ENCODE results near the gene PSG2.
"Not testable (repeated sequence)": the region's sequence is repeated elsewhere in the genome, so short reads cannot be mapped to it uniquely, and the experiment has no call there.

PSG2 gene

GRCh38 chr19:43062418-43062817 lies 20.1 kb downstream of the PSG2 start:
- DNase-seq = not testable (repeated sequence)

GRCh38 chr19:43061326-43061725 lies 21.2 kb downstream of the PSG2 start:
- not testable (repeated sequence) for DNase-seq

- DNase-seq = not testable (repeated sequence)
These were observed 22.2 kb downstream of the PSG2 start for GRCh38 chr19:43060254-43060653.

GRCh38 chr19:43059482-43059881 lies 23.0 kb downstream of the PSG2 start:
- not testable (repeated sequence) for DNase-seq

GRCh38 chr19:43058440-43058839 lies 24.1 kb downstream of the PSG2 start:
- DNase-seq = not testable (repeated sequence)

- not testable (repeated sequence) for DNase-seq
These were observed 34.5 kb downstream of the PSG2 start for GRCh38 chr19:43047966-43048365.

- not testable (repeated sequence) for DNase-seq
These were observed 35.9 kb downstream of the PSG2 start for GRCh38 chr19:43046578-43046977.

- DNase-seq = not testable (repeated sequence)
These were observed 38.9 kb downstream of the PSG2 start for GRCh38 chr19:43043492-43044180.

GRCh38 chr19:43031645-43032044 lies 50.9 kb downstream of the PSG2 start:
- not testable (repeated sequence) for DNase-seq

- DNase-seq = no peak
These were observed 53.6 kb downstream of the PSG2 start for GRCh38 chr19:43028866-43029265.

- DNase-seq = not testable (repeated sequence)
These were observed 54.5 kb downstream of the PSG2 start for GRCh38 chr19:43027985-43028384.

GRCh38 chr19:43027061-43027460 lies 55.4 kb downstream of the PSG2 start:
- DNase-seq = not testable (repeated sequence)

GRCh38 chr19:43026369-43026768 lies 56.1 kb downstream of the PSG2 start, which contains the start of gene PSG11:
Gene PSG11, minus strand, starts transcription at chr19:43026469. Its CDS starts 97 bp downstream, at chr19:43026372.
- not testable (repeated sequence) for DNase-seq

- not testable (repeated sequence) for DNase-seq
These were observed 60.4 kb downstream of the PSG2 start for GRCh38 chr19:43022098-43022497.

GRCh38 chr19:43021629-43022028 lies 60.9 kb downstream of the PSG2 start:
- DNase-seq = not testable (repeated sequence)

GRCh38 chr19:43019588-43019987 lies 62.9 kb downstream of the PSG2 start:
- not testable (repeated sequence) for DNase-seq

All from NCI-H2107 (cell line).